Keratinocyte (primary cell): Measurements from ENCODE around the gene RASL11A. TPM values are rescaled to one million over a fixed set of nuclear protein-coding genes. Genes with fewer than 3 reads are reported as not detected.

ENCODE experiments used
- DNase-seq: peaks from one replicate; pipeline ENCODE4 v3.0.0-alpha.2; 2011; ENCODE audit warnings: low read depth, missing footprints, low spot score
- FAIRE-seq: peaks from 2 replicates; lab custom pipeline; 2011; peaks lifted over from hg19 to GRCh38; lab: Jason Lieb, UNC
- H2AFZ ChIP-seq: 2 replicates; pipeline ENCODE4 v1.6.0; 2012; ENCODE audit warnings: low read length, control low read depth, inconsistent platforms; ENCODE audit not compliant: control insufficient read depth
- H3K27ac ChIP-seq: 2 replicates; pipeline ENCODE4 v1.5.1; 2011; ENCODE audit warnings: low read length; ENCODE audit not compliant: control insufficient read depth, insufficient read depth
- H3K27me3 ChIP-seq: 3 replicates; pipeline ENCODE4 v1.6.0; 2011; ENCODE audit warnings: low read length; ENCODE audit not compliant: control insufficient read depth, insufficient read depth; ENCODE audit errors: extremely low read depth
- H3K36me3 ChIP-seq, 2 experiments: 2 replicates in 1 of 2; 3 replicates in 1 of 2; pipeline ENCODE4 v1.5.1; 2011; ENCODE audit warnings: low read length in 2 of 2, mild to moderate bottlenecking in 1 of 2; ENCODE audit not compliant: control insufficient read depth in 2 of 2, insufficient read depth in 2 of 2; ENCODE audit errors: extremely low read depth in 1 of 2
- H3K4me1 ChIP-seq: 3 replicates; pipeline ENCODE4 v1.5.1; 2011; ENCODE audit warnings: low read length; ENCODE audit not compliant: control insufficient read depth, insufficient read depth; ENCODE audit errors: extremely low read depth
- H3K4me2 ChIP-seq: 3 replicates; pipeline ENCODE4 v1.6.0; 2011; ENCODE audit warnings: low read depth, low read length; ENCODE audit not compliant: control insufficient read depth, insufficient read depth; ENCODE audit errors: extremely low read depth
- H3K4me3 ChIP-seq, 3 experiments: fragments of 200-600 bp in 1 of 3; sonication (generic) in 1 of 3; 2 replicates in 2 of 3; 3 replicates in 1 of 3; pipeline ENCODE4 v1.5.1; 2011 to 2016; ENCODE audit warnings: low read length in 3 of 3, mild to moderate bottlenecking in 3 of 3, control low read depth in 2 of 3, inconsistent platforms in 1 of 3, low read depth in 1 of 3, mixed read lengths in 1 of 3, mixed run types in 1 of 3, moderate library complexity in 1 of 3; ENCODE audit not compliant: control insufficient read depth in 2 of 3, insufficient read depth in 2 of 3; ENCODE audit errors: extremely low read depth in 1 of 3
- H3K79me2 ChIP-seq: 2 replicates; pipeline ENCODE4 v1.6.0; 2012; ENCODE audit warnings: low read length; ENCODE audit not compliant: control insufficient read depth, insufficient read depth
- H3K9ac ChIP-seq: 3 replicates; pipeline ENCODE4 v1.6.0; 2011; ENCODE audit warnings: low read length; ENCODE audit not compliant: control insufficient read depth, insufficient read depth; ENCODE audit errors: extremely low read depth
- H3K9me1 ChIP-seq: 3 replicates; pipeline ENCODE4 v1.6.0; 2011; ENCODE audit warnings: low read length; ENCODE audit not compliant: control insufficient read depth, insufficient read depth; ENCODE audit errors: extremely low read depth
- H3K9me3 ChIP-seq: 2 replicates; pipeline ENCODE4 v1.5.1; 2012; ENCODE audit warnings: low read depth, low read length; ENCODE audit not compliant: control insufficient read depth
- H4K20me1 ChIP-seq: 3 replicates; pipeline ENCODE4 v1.6.0; 2011; ENCODE audit warnings: low read length; ENCODE audit not compliant: control insufficient read depth, insufficient read depth; ENCODE audit errors: extremely low read depth
- CTCF ChIP-seq, 3 experiments: IDR thresholded peaks in 1 of 3; conservative IDR thresholded peaks in 1 of 3; optimal IDR thresholded peaks in 1 of 3; 2 replicates in 2 of 3; 3 replicates in 1 of 3; pipeline versions ENCODE3 to v1.5.1; 2011; ENCODE audit warnings: low read length in 3 of 3, mild to moderate bottlenecking in 3 of 3, moderate library complexity in 2 of 3, control low read depth in 1 of 3, inconsistent platforms in 1 of 3; ENCODE audit not compliant: insufficient read depth in 2 of 3; ENCODE audit errors: extremely low read depth in 1 of 3
- EZH2 ChIP-seq: IDR thresholded peaks from one replicate; pipeline ENCODE4 v1.6.1; 2012; ENCODE audit warnings: inconsistent platforms, mild to moderate bottlenecking, low read length, moderate library complexity
- dilution Hi-C: fragments of 300-500 bp; cut with MboI; formaldehyde crosslinking; loops from one replicate; pipeline ENCODE4 v1.7.0; 2020; ENCODE audit warnings: low sequenced_read_pairs; ENCODE audit not compliant: extremely low pct_ligation_motif_present
- polyA plus RNA-seq, 5 experiments: library from polyadenylated mRNA; depleted of rRNA in 3 of 5; stranded (reverse) in 3 of 5; stranded (forward) in 1 of 5; unstranded in 1 of 5; fragments of >200 nt; gene quantifications; 1 replicate in 1 of 5; 2 replicates in 3 of 5; 3 replicates in 1 of 5; pipeline versions ENCODE4 v1.2.1 to v1.2.3, GENCODE V29; 2011 to 2012; ENCODE audit warnings: missing spikeins in 2 of 5, low read depth in 1 of 5, low replicate concordance in 1 of 5

Gene RASL11A
- polyA plus RNA-seq, 1 donor (not counting 4 experiments of a cell fraction or from before 2014, with no cell fraction given): 1.5 TPM

GRCh38 chr13:27273658-27274425 is 3.2 kb downstream of the RASL11A start:
- Histone ChIP-seq H3K9me1 (no peaks in the 10 kb centered on the region), H3K4me3 (no peak overlapping the region), H3K4me1 (peaks cover 4% of the 10 kb centered on the region), H3K9me3 (no peaks in the 10 kb centered on the region), H3K27me3 (peaks cover 5% of the 10 kb centered on the region), H3K27ac (no peak overlapping the region), H2AFZ (no peak overlapping the region), H3K36me3 (no peaks in the 10 kb centered on the region), H3K79me2 (no peaks in the 10 kb centered on the region), H3K9ac (no peak overlapping the region), H3K4me2 (no peak overlapping the region), H4K20me1 (no peaks in the 10 kb centered on the region)
- no peak for FAIRE-seq
- dilution Hi-C loops: no loop called here
- DNase-seq: no peak
- no peak for TF ChIP-seq CTCF (optimal IDR thresholded peaks at IDR 0.05 in 1 of 3, IDR thresholded peaks at IDR 0.05 in 1 of 3, conservative IDR thresholded peaks at IDR 0.05 in 1 of 3; ENCODE audit: extremely low read depth in 1 of 3, insufficient read depth in 2 of 3, low read length in 3 of 3)
- TF ChIP-seq EZH2: no peak

- no peak overlapping the region for H3K27ac ChIP-seq
- no peaks in the 10 kb centered on the region for H3K9me3 ChIP-seq
- no peaks in the 10 kb centered on the region for H3K9me1 ChIP-seq
- peaks cover 5% of the 10 kb centered on the region for H3K27me3 ChIP-seq
- H3K4me1 ChIP-seq: peaks cover 4% of the 10 kb centered on the region
- DNase-seq: no peak
- no peak overlapping the region for H3K4me3 ChIP-seq
- no peaks in the 10 kb centered on the region for H4K20me1 ChIP-seq
- H3K36me3 ChIP-seq: no peaks in the 10 kb centered on the region
- H3K9ac ChIP-seq: no peak overlapping the region
- no peak for TF ChIP-seq EZH2
- no peak for TF ChIP-seq CTCF (optimal IDR thresholded peaks at IDR 0.05 in 1 of 3, IDR thresholded peaks at IDR 0.05 in 1 of 3, conservative IDR thresholded peaks at IDR 0.05 in 1 of 3; ENCODE audit: extremely low read depth in 1 of 3, insufficient read depth in 2 of 3, low read length in 3 of 3)
- no peak for FAIRE-seq
- dilution Hi-C loops: no loop called here
- no peaks in the 10 kb centered on the region for H3K79me2 ChIP-seq
- no peak overlapping the region for H3K4me2 ChIP-seq
- H2AFZ ChIP-seq: no peak overlapping the region
Measured at GRCh38 chr13:27274631-27275030, 4.0 kb downstream of the RASL11A start.
